A673 (cell line): ENCODE results near the gene GRIK1. TPM values are rescaled to one million over a fixed set of nuclear protein-coding genes. Genes with fewer than 3 reads are reported as not detected.

Experiments used
- BruUV-seq: library from RNA; stranded (reverse); fragments of 400-500 nt; replicated peaks from 2 replicates; lab custom pipeline; 2021; lab: Mats Ljungman, UMichigan
- CTCF ChIA-PET: fragments of 300-600 bp; sonication (Branson Sonifier 250); formaldehyde crosslinking; loops from one replicate; lab custom pipeline; 2022; ENCODE audit warnings: antibody characterized with exemption; lab: Charles Lee
- POLR2A ChIA-PET: fragments of 300-600 bp; sonication (Branson Sonifier 250); formaldehyde crosslinking; loops from one replicate; lab custom pipeline; 2022; ENCODE audit warnings: antibody characterized with exemption; ENCODE audit not compliant: low non-redundant PET; lab: Charles Lee
- DNase-seq: peaks from one replicate; pipeline ENCODE4 v3.0.0-alpha.2; 2015; ENCODE audit warnings: low spot score
- H3K27ac ChIP-seq: fragments of 200-600 bp; sonication (generic); 2 replicates; pipeline ENCODE4 v1.5.1; 2016; ENCODE audit warnings: mixed run types, low read depth, mild to moderate bottlenecking, mixed read lengths, antibody characterized with exemption, low read length; ENCODE audit not compliant: poor library complexity, severe bottlenecking
- H3K27me3 ChIP-seq: fragments of 200-600 bp; sonication (generic); replicated peaks from 2 replicates; pipeline ENCODE4 v1.6.1; 2017; ENCODE audit warnings: mixed run types, low read depth, mild to moderate bottlenecking, mixed read lengths, antibody characterized with exemption, low read length; ENCODE audit not compliant: insufficient read depth, poor library complexity
- H3K36me3 ChIP-seq: fragments of 200-600 bp; sonication (generic); 2 replicates; pipeline ENCODE4 v1.6.1; 2016; ENCODE audit warnings: mixed run types, mild to moderate bottlenecking, mixed read lengths, antibody characterized with exemption, low read length; ENCODE audit not compliant: insufficient read depth, poor library complexity, severe bottlenecking
- H3K4me1 ChIP-seq: fragments of 200-600 bp; sonication (generic); 2 replicates; pipeline ENCODE4 v1.6.1; 2017; ENCODE audit warnings: mixed run types, mild to moderate bottlenecking, mixed read lengths, antibody characterized with exemption, low read length; ENCODE audit not compliant: insufficient read depth, poor library complexity, severe bottlenecking
- H3K4me3 ChIP-seq: fragments of 200-600 bp; sonication (generic); 2 replicates; pipeline ENCODE4 v1.5.1; 2016; ENCODE audit warnings: low read depth, mixed run types, mild to moderate bottlenecking, mixed read lengths, low read length; ENCODE audit not compliant: poor library complexity, severe bottlenecking
- H3K9me3 ChIP-seq: fragments of 200-600 bp; sonication (generic); 2 replicates; pipeline ENCODE4 v1.6.1; 2016; ENCODE audit warnings: mixed run types, low read depth, mild to moderate bottlenecking, mixed read lengths, antibody characterized with exemption, low read length; ENCODE audit not compliant: poor library complexity, severe bottlenecking
- CTCF ChIP-seq: fragments of 300-800, 200-600 bp; sonication (generic); conservative IDR thresholded peaks from 2 replicates; pipeline ENCODE4 v1.5.1; 2017; ENCODE audit warnings: low read depth, mild to moderate bottlenecking, antibody characterized with exemption, low read length, moderate library complexity, mixed read lengths
- EZH2 ChIP-seq: fragments of 200-600 bp; sonication (generic); IDR thresholded peaks from 2 replicates; pipeline ENCODE4 v1.6.1; 2017; ENCODE audit warnings: borderline replicate concordance, low read depth, mild to moderate bottlenecking, mixed read lengths, antibody characterized with exemption, low read length; ENCODE audit not compliant: poor library complexity, severe bottlenecking
- intact Hi-C: fragments of 100-400 bp; cut with micrococcal nuclease; formaldehyde crosslinking; loops from one replicate; pipeline ENCODE4 v1.10.0; 2022; ENCODE audit not compliant: unreplicated experiment
- total RNA-seq: library from RNA; stranded (reverse); gene quantifications from 2 replicates; pipeline ENCODE4 v1.2.3, GENCODE V29; 2021

Gene GRIK1
- total RNA-seq, 1 experiment from 2014 or later, result 0.67 TPM

DNA sequence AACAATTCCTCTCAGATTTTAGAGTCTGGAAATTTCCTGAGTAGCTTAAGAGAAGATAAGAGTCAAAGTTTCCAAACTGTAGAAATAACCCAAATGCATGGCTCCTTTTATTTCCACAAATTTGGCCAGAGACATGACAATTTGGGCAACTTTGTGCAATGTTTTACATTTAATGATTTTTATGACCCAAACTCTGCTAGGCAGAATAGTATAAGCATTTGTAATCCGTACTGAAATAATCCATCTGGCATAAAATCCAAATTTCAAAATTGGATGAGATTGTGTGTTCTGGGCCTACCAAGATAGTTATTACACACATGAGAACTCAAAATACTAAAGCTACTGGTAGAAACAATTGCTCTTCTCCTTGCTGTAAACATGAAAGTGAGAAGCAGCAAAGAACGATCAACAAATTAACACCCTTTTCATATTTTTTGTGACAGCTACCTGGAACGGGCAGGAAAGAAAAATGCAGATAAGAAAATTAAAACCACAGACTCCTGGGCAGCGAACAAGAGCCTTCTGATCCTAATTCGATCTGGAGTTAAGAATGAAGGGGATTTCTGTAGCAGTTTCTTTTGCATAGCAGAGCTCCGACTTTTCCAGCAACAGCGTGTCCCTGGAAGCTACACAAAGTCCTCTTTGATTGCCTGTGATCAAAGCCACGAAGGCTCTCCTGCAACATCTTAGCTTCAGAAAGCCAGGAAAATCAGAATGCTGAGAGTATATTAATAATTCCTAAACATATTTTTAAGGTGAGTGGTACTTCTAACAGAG, 191.2 kb downstream of the GRIK1 start:
- POLR2A ChIA-PET, result interaction anchor here (0.5 to 0.6 kb wide), 3 partner anchors 16 to 53 kb away, joined by 3 to 4 read pairs (median 3); no protein-coding TSS in a partner anchor
- no peaks in the 10 kb centered on the region for H3K36me3 ChIP-seq

DNA sequence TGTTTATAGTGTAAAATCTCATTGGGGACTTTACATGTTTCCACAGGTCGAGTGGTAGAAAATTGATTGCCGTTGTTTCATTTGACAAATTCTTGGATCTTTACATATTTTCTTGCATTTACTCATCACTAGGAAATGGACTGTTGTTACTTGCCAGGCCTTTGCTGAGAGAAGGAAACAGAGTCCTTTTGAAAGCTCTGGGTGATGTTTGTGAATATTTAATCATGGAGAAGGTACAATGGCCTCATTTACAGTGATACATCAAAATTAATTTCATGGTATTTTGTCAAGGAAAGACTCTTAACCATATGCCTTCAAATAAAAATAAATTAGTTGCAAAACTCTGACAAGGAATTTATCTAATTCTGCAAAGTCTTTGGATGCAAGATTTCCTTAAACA, 198.0 kb downstream of the GRIK1 start:
- Histone ChIP-seq H3K4me1 (peaks cover 11% of the 10 kb centered on the region), H3K27me3 (no peaks in the 10 kb centered on the region), H3K36me3 (no peaks in the 10 kb centered on the region), H3K9me3 (no peaks in the 10 kb centered on the region), H3K27ac (no peak overlapping the region), H3K4me3 (no peak overlapping the region)
- intact Hi-C loops, result no loop called here
- ChIA-PET POLR2A (no interaction called here), CTCF (no interaction called here)
- BruUV-seq, result no TSS peak
- no peak for TF ChIP-seq EZH2
- no peak for TF ChIP-seq CTCF
- no peak for DNase-seq

More for the DNA sequence above, 191.2 kb downstream of the GRIK1 start:
- TF ChIP-seq EZH2 (no peak), CTCF (no peak)
- CTCF ChIA-PET, result no interaction called here
- Histone ChIP-seq H3K27ac (no peak overlapping the region), H3K27me3 (no peaks in the 10 kb centered on the region), H3K4me1 (no peaks in the 10 kb centered on the region), H3K4me3 (no peak overlapping the region), H3K9me3 (no peaks in the 10 kb centered on the region)
- BruUV-seq, result no TSS peak
- intact Hi-C loops, result no loop called here
- no peak for DNase-seq

- Histone ChIP-seq H3K4me3 (no peak overlapping the region), H3K36me3 (no peaks in the 10 kb centered on the region), H3K4me1 (peaks cover 11% of the 10 kb centered on the region), H3K27ac (no peak overlapping the region), H3K27me3 (no peaks in the 10 kb centered on the region), H3K9me3 (no peaks in the 10 kb centered on the region)
- intact Hi-C loops, result no loop called here
- DNase-seq, result no peak
- POLR2A ChIA-PET, result no interaction called here
- TF ChIP-seq EZH2 (no peak), CTCF (no peak)
- BruUV-seq, result no TSS peak
- CTCF ChIA-PET, result no interaction called here
Measured at GRCh38 chr21:29739176-29739575, 200.6 kb downstream of the GRIK1 start.
